Peyer's patch (tissue), 4 donors: ENCODE data around the gene THADA.

Source experiments
- CTCF ChIP-seq, 6 experiments: fragments of 450-650 bp in 4 of 6; fragments of 200-600 bp in 2 of 6; sonication (generic) in 1 of 6; IDR thresholded peaks; one replicate each; pipeline ENCODE4 v1.5.1; 2017 to 2019; ENCODE audit warnings: antibody characterized with exemption in 6 of 6, mild to moderate bottlenecking in 3 of 6, moderate library complexity in 1 of 6
- POLR2A ChIP-seq, 2 donors: fragments of 450-650 bp; IDR thresholded peaks; one replicate each; pipeline ENCODE4 v1.5.1; 2017; ENCODE audit warnings: antibody characterized with exemption in 2 of 2, mild to moderate bottlenecking in 2 of 2, moderate library complexity in 2 of 2

DNA sequence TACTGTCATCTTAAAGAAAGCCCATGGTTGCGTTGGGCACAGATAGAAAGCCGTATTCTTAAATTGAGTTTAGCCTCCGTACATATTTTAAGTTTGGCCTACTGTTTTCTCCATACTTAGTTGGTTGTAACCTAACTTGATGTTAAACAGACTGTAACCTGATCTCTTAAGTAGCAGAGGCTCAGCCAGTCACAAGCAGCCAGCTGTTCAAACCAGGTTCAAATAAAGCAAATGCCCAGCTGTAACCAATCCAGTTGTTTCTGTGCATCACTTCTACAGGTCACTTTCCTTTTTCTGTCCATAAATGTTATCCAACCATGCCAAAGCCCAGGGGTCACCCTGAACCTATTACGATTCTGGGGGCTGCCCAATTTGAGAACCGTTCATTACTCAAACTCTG is 10.0 kb upstream of the THADA start:
- TF ChIP-seq CTCF (IDR thresholded peaks at IDR 0.05) = no peak
- TF ChIP-seq POLR2A (IDR thresholded peaks at IDR 0.05) = no peak
